GM23338 (cell line): ENCODE results near the gene MUC5B. TPM values are rescaled to one million over a fixed set of nuclear protein-coding genes. Genes with fewer than 3 reads are reported as not detected.

Experiments used
- CREB1 ChIP-seq: fragments of 250-450 bp; sonication (Bioruptor Pico); IDR thresholded peaks from 2 replicates; pipeline ENCODE4 v1.5.0; 2020; ENCODE audit warnings: low read depth, mild to moderate bottlenecking, moderate library complexity
- CTCF ChIP-seq, 2 experiments: fragments of 200-600 bp in 1 of 2; sonication (generic) in 1 of 2; conservative IDR thresholded peaks; 2 replicates each; pipeline versions ENCODE4 v1.5.1 to v1.6.1; 2016 to 2017; ENCODE audit warnings: antibody characterized with exemption in 2 of 2, low read depth in 2 of 2, mild to moderate bottlenecking in 2 of 2, moderate library complexity in 1 of 2
- EZH2 ChIP-seq: fragments of 200-600 bp; sonication (generic); IDR thresholded peaks from one replicate; pipeline ENCODE4 v1.8.0; 2017; ENCODE audit warnings: antibody characterized with exemption, mild to moderate bottlenecking, low read depth; ENCODE audit not compliant: unreplicated experiment
- JUNB ChIP-seq: IDR thresholded peaks from one replicate; pipeline ENCODE4 v1.6.1; 2016; ENCODE audit warnings: antibody characterized with exemption; ENCODE audit not compliant: unreplicated experiment
- NANOG ChIP-seq: IDR thresholded peaks from 2 replicates; pipeline ENCODE4 v1.6.1; 2016; ENCODE audit warnings: antibody characterized with exemption, borderline replicate concordance
- POLR2AphosphoS5 ChIP-seq: IDR thresholded peaks from 2 replicates; pipeline ENCODE4 v1.6.1; 2016; ENCODE audit warnings: antibody characterized with exemption, low read depth
- REST ChIP-seq: IDR thresholded peaks from one replicate; pipeline ENCODE4 v1.6.1; 2018; ENCODE audit warnings: antibody characterized with exemption; ENCODE audit not compliant: unreplicated experiment
- STAT1 ChIP-seq: IDR thresholded peaks from one replicate; pipeline ENCODE4 v1.6.1; 2016; ENCODE audit warnings: antibody characterized with exemption; ENCODE audit not compliant: unreplicated experiment
- ZNF114 ChIP-seq: fragments of 250-450 bp; sonication (Bioruptor Pico); IDR thresholded peaks from 2 replicates; pipeline ENCODE4 v1.5.0; 2020; ENCODE audit warnings: mild to moderate bottlenecking, moderate library complexity
- ZNF331 ChIP-seq: fragments of 250-450 bp; sonication (Bioruptor Pico); IDR thresholded peaks from 2 replicates; pipeline ENCODE4 v1.5.0; 2020; ENCODE audit warnings: low read depth, mild to moderate bottlenecking, moderate library complexity
- ZNF462 ChIP-seq: fragments of 250-450 bp; sonication (Bioruptor Pico); IDR thresholded peaks from 2 replicates; pipeline ENCODE4 v1.5.0; 2020; ENCODE audit warnings: mild to moderate bottlenecking, moderate library complexity
- polyA plus RNA-seq: library from polyadenylated mRNA; unstranded; fragments of >200 nt; fragmentation: Nextera tagmentation; extraction: Ambion mirVana; gene quantifications from 2 replicates; pipeline ENCODE4 v1.2.1, GENCODE V29; 2016
- total RNA-seq: library from RNA; depleted of rRNA; stranded (reverse); fragments of >200 nt; shearing (Covaris generic); gene quantifications from 2 replicates; pipeline ENCODE4 v1.2.3, GENCODE V29; 2014

Gene MUC5B
- total and polyA plus RNA-seq, 2 experiments from 2014 or later = 0.18 to 0.90 TPM

GRCh38 chr11:1177020-1177770, 45.7 kb upstream of the MUC5B start (continued):
- TF ChIP-seq ZNF462 (CRISPR knock-in tag) = no peak
- TF ChIP-seq CTCF (conservative IDR thresholded peaks at IDR 0.05; ENCODE audit: low read depth in 2 of 2) = no peak
- TF ChIP-seq POLR2AphosphoS5 = no peak
- no peak for TF ChIP-seq ZNF114 (CRISPR knock-in tag)
- TF ChIP-seq CREB1 (CRISPR knock-in tag) = no peak
- TF ChIP-seq STAT1 = no peak
- no peak for TF ChIP-seq REST
- no peak for TF ChIP-seq JUNB
- no peak for TF ChIP-seq ZNF331 (CRISPR knock-in tag)
- TF ChIP-seq EZH2 = no peak
- TF ChIP-seq NANOG = no peak
